GM18861 (cell line): ENCODE measurements around the gene SCN10A.

ENCODE experiments used
- ATAC-seq: cut with Tn5 transposase; IDR thresholded peaks from one replicate; pipeline ENCODE4 v1.9.1; 2021; ENCODE audit not compliant: unreplicated experiment

SCN10A gene

GRCh38 chr3:38782148-38782547 is 33.9 kb downstream of the SCN10A start:
- no peak for ATAC-seq

- no peak for ATAC-seq
Observed at GRCh38 chr3:38773528-38773927, 42.5 kb downstream of the SCN10A start.

- no peak for ATAC-seq
Observed at GRCh38 chr3:38763569-38763968, 52.4 kb downstream of the SCN10A start.

GRCh38 chr3:38758557-38758956 is 57.5 kb downstream of the SCN10A start:
- no peak for ATAC-seq

- no peak for ATAC-seq
Observed at GRCh38 chr3:38757721-38758120, 58.3 kb downstream of the SCN10A start.

- ATAC-seq, result no peak
Observed at GRCh38 chr3:38756892-38757291, 59.1 kb downstream of the SCN10A start.

GRCh38 chr3:38755130-38755529 is 60.9 kb downstream of the SCN10A start:
- ATAC-seq, result no peak

GRCh38 chr3:38746641-38747040 is 69.4 kb downstream of the SCN10A start:
- no peak for ATAC-seq

- no peak for ATAC-seq
Observed at GRCh38 chr3:38743043-38743442, 73.0 kb downstream of the SCN10A start.

GRCh38 chr3:38742550-38742949 is 73.5 kb downstream of the SCN10A start:
- no peak for ATAC-seq

GRCh38 chr3:38740537-38740936 is 75.5 kb downstream of the SCN10A start:
- ATAC-seq, result no peak

GRCh38 chr3:38739931-38740330 is 76.1 kb downstream of the SCN10A start:
- ATAC-seq, result no peak

GRCh38 chr3:38739396-38739689 is 76.7 kb downstream of the SCN10A start:
- no peak for ATAC-seq

- ATAC-seq, result no peak
Observed at GRCh38 chr3:38738630-38739395, 77.2 kb downstream of the SCN10A start.

- no peak for ATAC-seq
Observed at GRCh38 chr3:38731522-38731921, 84.5 kb downstream of the SCN10A start.

- ATAC-seq, result no peak
Observed at GRCh38 chr3:38730281-38730680, 85.7 kb downstream of the SCN10A start.

- no peak for ATAC-seq
Observed at GRCh38 chr3:38728008-38728407, 88.0 kb downstream of the SCN10A start.

- ATAC-seq, result no peak
Observed at GRCh38 chr3:38726751-38727150, 89.3 kb downstream of the SCN10A start.

GRCh38 chr3:38725726-38726419 is 90.1 kb downstream of the SCN10A start:
- no peak for ATAC-seq

GRCh38 chr3:38724392-38724736 is 91.7 kb downstream of the SCN10A start:
- ATAC-seq, result no peak

GRCh38 chr3:38723569-38724391 is 92.2 kb downstream of the SCN10A start:
- no peak for ATAC-seq
